HepG2 (cell line): ENCODE measurements around the gene MT1F. TPM values are rescaled to one million over a fixed set of nuclear protein-coding genes. Genes with fewer than 3 reads are reported as not detected.

Experiments
- ELF4 ChIP-seq: sonication (generic); formaldehyde crosslinking; IDR thresholded peaks from 2 replicates; pipeline ENCODE4 v1.5.0; 2020; ENCODE audit warnings: missing genetic modification reagents, mild to moderate bottlenecking, moderate library complexity, borderline replicate concordance
- GFI1 ChIP-seq: sonication (generic); formaldehyde crosslinking; IDR thresholded peaks from 2 replicates; pipeline ENCODE4 v1.5.0; 2020; ENCODE audit warnings: missing genetic modification reagents, mild to moderate bottlenecking, borderline replicate concordance
- HDAC2 ChIP-seq: sonication (generic); formaldehyde crosslinking; IDR thresholded peaks from 2 replicates; pipeline ENCODE4 v1.4.0; 2020; ENCODE audit warnings: missing genetic modification reagents
- HOXA3 ChIP-seq: sonication (generic); formaldehyde crosslinking; IDR thresholded peaks from 2 replicates; pipeline ENCODE4 v1.5.0; 2020; ENCODE audit warnings: missing genetic modification reagents
- MXI1 ChIP-seq: IDR thresholded peaks from 3 replicates; pipeline ENCODE4 v1.6.1; 2012; ENCODE audit warnings: low read depth, low read length, inconsistent platforms, borderline replicate concordance
- MZF1 ChIP-seq: sonication (generic); formaldehyde crosslinking; IDR thresholded peaks from 2 replicates; pipeline ENCODE4 v1.8.1; 2023; ENCODE audit warnings: mild to moderate bottlenecking, missing genetic modification reagents, borderline replicate concordance
- SP4 ChIP-seq: sonication (generic); formaldehyde crosslinking; IDR thresholded peaks from 2 replicates; pipeline ENCODE4 v1.8.1; 2023; ENCODE audit warnings: mild to moderate bottlenecking, missing genetic modification reagents
- ZHX2 ChIP-seq, 2 experiments: sonication (generic) in 1 of 2; formaldehyde crosslinking in 1 of 2; IDR thresholded peaks; 2 replicates each; pipeline versions ENCODE4 v1.6.1 to v1.9.0; 2014 to 2022; ENCODE audit warnings: antibody characterized with exemption in 1 of 2, borderline replicate concordance in 1 of 2, inconsistent platforms in 1 of 2, low read depth in 1 of 2, missing genetic modification reagents in 1 of 2
- ZNF280B ChIP-seq: sonication (generic); formaldehyde crosslinking; IDR thresholded peaks from 2 replicates; pipeline ENCODE4 v1.5.0; 2020; ENCODE audit warnings: missing genetic modification reagents, mild to moderate bottlenecking, borderline replicate concordance
- ZNF513 ChIP-seq: sonication (generic); formaldehyde crosslinking; conservative IDR thresholded peaks from 2 replicates; pipeline ENCODE4 v1.5.0; 2020; ENCODE audit warnings: missing genetic modification reagents
- ZNF558 ChIP-seq: sonication (generic); formaldehyde crosslinking; IDR thresholded peaks from 2 replicates; pipeline ENCODE4 v1.9.0; 2022; ENCODE audit warnings: mild to moderate bottlenecking, missing genetic modification reagents, borderline replicate concordance
- ZZZ3 ChIP-seq: sonication (generic); formaldehyde crosslinking; IDR thresholded peaks from 2 replicates; pipeline ENCODE4 v1.4.0; 2020; ENCODE audit warnings: missing genetic modification reagents, mild to moderate bottlenecking, borderline replicate concordance
- polyA plus RNA-seq, 8 experiments: library from polyadenylated mRNA; depleted of rRNA in 3 of 8; stranded (reverse) in 7 of 8; unstranded in 1 of 8; fragments of >200 nt; fragmentation: Illumina TruSeq in 4 of 8; extraction: Trizol in 4 of 8; gene quantifications; 2 replicates each; pipeline versions ENCODE4 v1.2.1 to v1.2.3, GENCODE V29; 2011 to 2016; ENCODE audit warnings: low read depth in 4 of 8, missing spikeins in 1 of 8, mixed read lengths in 1 of 8; ENCODE audit not compliant: insufficient read depth in 1 of 8
- total RNA-seq, 5 experiments: library from RNA; depleted of rRNA; stranded (reverse); fragments of >200 nt; fragmentation: Illumina TruSeq; extraction: Trizol; gene quantifications; 2 replicates each; pipeline ENCODE4 v1.2.3, GENCODE V29; 2016; ENCODE audit warnings: low read depth in 1 of 5
- TF ChIP-seq, protein P1 (sequence below): IDR thresholded peaks from 2 replicates; pipeline ENCODE4 v1.6.1; 2016; ENCODE audit warnings: missing compliant biosample characterization, missing genetic modification reagents, borderline replicate concordance
- TF ChIP-seq, protein P2 (sequence below): sonication (generic); formaldehyde crosslinking; IDR thresholded peaks from 2 replicates; pipeline ENCODE4 v1.4.0; 2020; ENCODE audit warnings: missing genetic modification reagents, mild to moderate bottlenecking, borderline replicate concordance

Gene MT1F
- total and polyA plus RNA-seq, 2 of the 13 experiments (the other 11 are each of a cell fraction or from before 2014, with no cell fraction given) = 1.9 to 169 TPM

DNA sequence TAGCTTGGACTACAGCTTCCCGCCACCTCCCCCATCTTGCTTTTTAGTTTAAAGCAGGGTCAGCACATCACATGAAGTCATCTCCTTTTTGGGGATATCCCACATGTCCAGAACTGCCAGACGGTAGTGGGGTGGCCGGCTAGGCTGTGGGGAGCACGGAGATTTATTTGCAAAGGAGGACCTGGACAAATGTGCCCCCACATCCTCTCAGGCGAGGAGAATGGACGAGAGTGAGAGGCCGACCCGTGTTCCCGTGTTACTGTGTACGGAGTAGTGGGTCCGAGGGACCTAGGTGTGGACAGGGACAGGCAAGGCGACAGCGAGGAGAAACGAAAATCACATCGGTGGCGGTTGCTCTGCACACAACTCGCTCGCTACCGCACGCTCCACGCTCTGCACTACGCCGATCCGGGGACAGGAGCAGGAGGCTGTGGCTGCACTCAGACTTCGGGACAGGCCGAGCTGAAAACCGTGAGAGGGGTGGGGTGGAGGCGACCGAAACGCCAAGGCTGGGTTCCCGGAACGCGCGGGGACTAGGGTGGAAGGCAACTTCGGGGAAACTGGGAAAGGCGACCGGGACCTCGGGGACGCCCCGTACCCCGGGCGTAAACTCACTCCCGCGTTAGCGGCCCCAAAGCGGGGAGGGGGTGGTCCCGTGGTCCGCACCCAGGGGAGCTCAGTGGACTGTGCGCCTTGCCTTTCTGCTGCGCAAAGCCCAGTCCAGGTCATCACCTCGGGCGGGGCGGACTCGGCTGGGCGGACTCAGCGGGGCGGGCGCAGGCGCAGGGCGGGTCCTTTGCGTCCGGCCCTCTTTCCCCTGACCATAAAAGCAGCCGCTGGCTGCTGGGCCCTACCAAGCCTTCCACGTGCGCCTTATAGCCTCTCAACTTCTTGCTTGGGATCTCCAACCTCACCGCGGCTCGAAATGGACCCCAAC lies 19.7 kb upstream of the MT1F start, which contains the start of gene MT1A (continued):
- TF ChIP-seq, protein P1, sequence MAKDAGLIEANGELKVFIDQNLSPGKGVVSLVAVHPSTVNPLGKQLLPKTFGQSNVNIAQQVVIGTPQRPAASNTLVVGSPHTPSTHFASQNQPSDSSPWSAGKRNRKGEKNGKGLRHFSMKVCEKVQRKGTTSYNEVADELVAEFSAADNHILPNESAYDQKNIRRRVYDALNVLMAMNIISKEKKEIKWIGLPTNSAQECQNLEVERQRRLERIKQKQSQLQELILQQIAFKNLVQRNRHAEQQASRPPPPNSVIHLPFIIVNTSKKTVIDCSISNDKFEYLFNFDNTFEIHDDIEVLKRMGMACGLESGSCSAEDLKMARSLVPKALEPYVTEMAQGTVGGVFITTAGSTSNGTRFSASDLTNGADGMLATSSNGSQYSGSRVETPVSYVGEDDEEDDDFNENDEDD (CRISPR knock-in tag) = peak; percentile 20; the same call in 1 of the 2 replicates
- TF ChIP-seq ZNF513 (CRISPR knock-in tag) (no peak), MZF1 (CRISPR knock-in tag) (no peak), ZNF558 (no peak), ZZZ3 (CRISPR knock-in tag) (no peak), ZHX2 (IDR thresholded peaks at IDR 0.05; ENCODE audit: low read depth) (no peak), ZHX2 (CRISPR knock-in tag; IDR thresholded peaks at IDR 0.05; ENCODE audit: borderline replicate concordance) (no peak), ELF4 (CRISPR knock-in tag) (no peak), HDAC2 (CRISPR knock-in tag) (no peak; the same call in 1 of the 2 replicates), HOXA3 (no peak), SP4 (CRISPR knock-in tag) (no peak), MXI1 (no peak), GFI1 (CRISPR knock-in tag) (no peak), ZNF280B (CRISPR knock-in tag) (no peak)
- TF ChIP-seq, protein P2, sequence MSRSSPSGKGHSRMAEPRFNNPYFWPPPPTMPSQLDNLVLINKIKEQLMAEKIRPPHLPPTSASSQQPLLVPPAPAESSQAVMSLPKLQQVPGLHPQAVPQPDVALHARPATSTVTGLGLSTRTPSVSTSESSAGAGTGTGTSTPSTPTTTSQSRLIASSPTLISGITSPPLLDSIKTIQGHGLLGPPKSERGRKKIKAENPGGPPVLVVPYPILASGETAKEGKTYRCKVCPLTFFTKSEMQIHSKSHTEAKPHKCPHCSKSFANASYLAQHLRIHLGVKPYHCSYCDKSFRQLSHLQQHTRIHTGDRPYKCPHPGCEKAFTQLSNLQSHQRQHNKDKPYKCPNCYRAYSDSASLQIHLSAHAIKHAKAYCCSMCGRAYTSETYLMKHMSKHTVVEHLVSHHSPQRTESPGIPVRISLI (CRISPR knock-in tag) = no peak
